GM12891 (cell line): ENCODE results near the gene NOX4.
"Not testable (repeated sequence)": the region's sequence is repeated elsewhere in the genome, so short reads cannot be mapped to it uniquely, and the experiment has no call there.

Experiments used
- DNase-seq: peaks from one replicate; pipeline ENCODE4 v3.0.0; 2011; ENCODE audit warnings: low spot score; ENCODE audit not compliant: insufficient read length
- FAIRE-seq: peaks from 2 replicates; lab custom pipeline; 2011; peaks lifted over from hg19 to GRCh38; lab: Jason Lieb, UNC
- PAX5 ChIP-seq: IDR thresholded peaks from 2 replicates; pipeline ENCODE4 v1.6.1; 2011; ENCODE audit warnings: low read length, moderate library complexity, mild to moderate bottlenecking; ENCODE audit not compliant: insufficient read depth, severe bottlenecking
- POLR2A ChIP-seq: IDR thresholded peaks from 2 replicates; pipeline ENCODE4 v1.6.1; 2011; ENCODE audit warnings: low read depth, low read length, control low read depth
- POLR2AphosphoS5 ChIP-seq: IDR thresholded peaks from 2 replicates; pipeline ENCODE4 v1.6.1; 2011; ENCODE audit warnings: low read depth, low read length, control low read depth
- POU2F2 ChIP-seq: IDR thresholded peaks from 2 replicates; pipeline ENCODE4 v1.6.1; 2011; ENCODE audit warnings: low read depth, mild to moderate bottlenecking, control low read depth, low read length, moderate library complexity
- SPI1 ChIP-seq: IDR thresholded peaks from 2 replicates; pipeline ENCODE4 v1.6.1; 2011; ENCODE audit warnings: low read depth, low read length, control low read depth
- TAF1 ChIP-seq: IDR thresholded peaks from 2 replicates; pipeline ENCODE4 v1.6.1; 2011; ENCODE audit warnings: low read depth, low read length, control low read depth

NOX4 gene

GRCh38 chr11:89416961-89417360 lies 74.2 kb downstream of the NOX4 start:
- no peak for FAIRE-seq

GRCh38 chr11:89411112-89411511 lies 80.1 kb downstream of the NOX4 start:
- FAIRE-seq, DNase-seq: not testable (repeated sequence)

More at GRCh38 chr11:89416961-89417360, 74.2 kb downstream of the NOX4 start:
- DNase-seq = no peak
- no peak for TF ChIP-seq POU2F2
- no peak for TF ChIP-seq SPI1
- no peak for TF ChIP-seq POLR2AphosphoS5
- no peak for TF ChIP-seq PAX5
- no peak for TF ChIP-seq POLR2A
- no peak for TF ChIP-seq TAF1

GRCh38 chr11:89410666-89411065 lies 80.5 kb downstream of the NOX4 start:
- FAIRE-seq, DNase-seq: not testable (repeated sequence)

GRCh38 chr11:89408441-89408840 lies 82.7 kb downstream of the NOX4 start:
- not testable (repeated sequence) for DNase-seq, FAIRE-seq

- DNase-seq = no peak
- no peak for TF ChIP-seq PAX5
- TF ChIP-seq POLR2A = no peak
- TF ChIP-seq POLR2AphosphoS5 = no peak
- no peak for TF ChIP-seq SPI1
- TF ChIP-seq TAF1 = no peak
- no peak for TF ChIP-seq POU2F2
- FAIRE-seq = no peak
These were observed 85.5 kb downstream of the NOX4 start for GRCh38 chr11:89405629-89406028.

GRCh38 chr11:89391654-89392053 lies 99.5 kb downstream of the NOX4 start:
- FAIRE-seq, DNase-seq: not testable (repeated sequence)

GRCh38 chr11:89387501-89387900 lies 103.7 kb downstream of the NOX4 start:
- not testable (repeated sequence) for FAIRE-seq, DNase-seq

GRCh38 chr11:89382986-89383385 lies 108.2 kb downstream of the NOX4 start:
- not testable (repeated sequence) for DNase-seq, FAIRE-seq

GRCh38 chr11:89381094-89381493 lies 110.1 kb downstream of the NOX4 start:
- TF ChIP-seq POU2F2 (no peak), PAX5 (no peak), TAF1 (no peak), SPI1 (no peak), POLR2AphosphoS5 (no peak), POLR2A (no peak)
- FAIRE-seq (no peak), DNase-seq (no peak)

GRCh38 chr11:89379976-89380771 lies 111.0 kb downstream of the NOX4 start:
- FAIRE-seq, DNase-seq: not testable (repeated sequence)

GRCh38 chr11:89378986-89379385 lies 112.2 kb downstream of the NOX4 start:
- not testable (repeated sequence) for DNase-seq, FAIRE-seq

- not testable (repeated sequence) for FAIRE-seq, DNase-seq
These were observed 121.8 kb downstream of the NOX4 start for GRCh38 chr11:89369356-89369755.

GRCh38 chr11:89364856-89365255 lies 126.3 kb downstream of the NOX4 start:
- DNase-seq, FAIRE-seq: not testable (repeated sequence)
